Upper lobe of right lung (tissue), 1 donor: Measurements from ENCODE around the gene FER. TPM values are rescaled to one million over a fixed set of nuclear protein-coding genes. Genes with fewer than 3 reads are reported as not detected.

ENCODE experiments used
- ATAC-seq: fragments of 200-7000 bp; cut with Tn5 transposase; one replicate; pipeline ENCODE4 v1.9.1; 2020; ENCODE audit warnings: mild to moderate bottlenecking, moderate library complexity
- DNase-seq: peaks from one replicate; pipeline ENCODE4 v3.0.0-alpha.2; 2020
- H3K27ac ChIP-seq: fragments of 200-600 bp; one replicate; pipeline ENCODE4 v1.8.0; 2022
- H3K27me3 ChIP-seq: fragments of 200-600 bp; one replicate; pipeline ENCODE4 v1.8.0; 2022; ENCODE audit warnings: mild to moderate bottlenecking
- H3K36me3 ChIP-seq: fragments of 200-600 bp; one replicate; pipeline ENCODE4 v1.8.0; 2022
- H3K4me1 ChIP-seq: fragments of 200-600 bp; one replicate; pipeline ENCODE4 v1.8.0; 2022
- H3K4me3 ChIP-seq: fragments of 200-600 bp; one replicate; pipeline ENCODE4 v1.8.0; 2022; ENCODE audit warnings: mild to moderate bottlenecking
- H3K9me3 ChIP-seq: fragments of 200-600 bp; one replicate; pipeline ENCODE4 v1.8.0; 2022
- intact Hi-C: fragments of 100-400 bp; cut with DNase I; formaldehyde crosslinking; loops from one replicate; pipeline ENCODE4 v1.11.0; 2022
- total RNA-seq: library from RNA; stranded (reverse); fragmentation: NEBNext Ultra II Directional; extraction: Animal tissue kit (Norgen Biotek cat#: 25700); gene quantifications from one replicate; pipeline ENCODE4 v1.2.1, GENCODE V29; 2021
- TF ChIP-seq, protein P1 (sequence below): fragments of 200-600 bp; IDR thresholded peaks from one replicate; pipeline ENCODE4 v1.8.0; 2022; ENCODE audit warnings: antibody characterized with exemption
- donor health status: DM: no; HTN: yes; CAD: no; lungs with severe emphysema.

FER gene
- total RNA-seq, 1 donor from 2014 or later: 33.6 TPM

GRCh38 chr5:109080481-109080880 lies 332.8 kb downstream of the FER start:
- Histone ChIP-seq H3K4me3 (no peak overlapping the region), H3K27ac (no peak overlapping the region), H3K27me3 (no peaks in the 10 kb centered on the region), H3K9me3 (no peaks in the 10 kb centered on the region), H3K4me1 (no peaks in the 10 kb centered on the region), H3K36me3 (no peaks in the 10 kb centered on the region)
- TF ChIP-seq, protein P1, sequence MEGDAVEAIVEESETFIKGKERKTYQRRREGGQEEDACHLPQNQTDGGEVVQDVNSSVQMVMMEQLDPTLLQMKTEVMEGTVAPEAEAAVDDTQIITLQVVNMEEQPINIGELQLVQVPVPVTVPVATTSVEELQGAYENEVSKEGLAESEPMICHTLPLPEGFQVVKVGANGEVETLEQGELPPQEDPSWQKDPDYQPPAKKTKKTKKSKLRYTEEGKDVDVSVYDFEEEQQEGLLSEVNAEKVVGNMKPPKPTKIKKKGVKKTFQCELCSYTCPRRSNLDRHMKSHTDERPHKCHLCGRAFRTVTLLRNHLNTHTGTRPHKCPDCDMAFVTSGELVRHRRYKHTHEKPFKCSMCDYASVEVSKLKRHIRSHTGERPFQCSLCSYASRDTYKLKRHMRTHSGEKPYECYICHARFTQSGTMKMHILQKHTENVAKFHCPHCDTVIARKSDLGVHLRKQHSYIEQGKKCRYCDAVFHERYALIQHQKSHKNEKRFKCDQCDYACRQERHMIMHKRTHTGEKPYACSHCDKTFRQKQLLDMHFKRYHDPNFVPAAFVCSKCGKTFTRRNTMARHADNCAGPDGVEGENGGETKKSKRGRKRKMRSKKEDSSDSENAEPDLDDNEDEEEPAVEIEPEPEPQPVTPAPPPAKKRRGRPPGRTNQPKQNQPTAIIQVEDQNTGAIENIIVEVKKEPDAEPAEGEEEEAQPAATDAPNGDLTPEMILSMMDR: no peak
- ATAC-seq (no peak), DNase-seq (no peak)
- intact Hi-C loops: no loop called here

- Histone ChIP-seq H3K9me3 (no peaks in the 10 kb centered on the region), H3K27me3 (no peaks in the 10 kb centered on the region), H3K36me3 (no peaks in the 10 kb centered on the region), H3K4me1 (no peaks in the 10 kb centered on the region), H3K27ac (no peak overlapping the region), H3K4me3 (no peak overlapping the region)
- DNase-seq (no peak), ATAC-seq (peak; percentile 59)
- intact Hi-C loops: no loop called here
- TF ChIP-seq, protein P1: no peak
Observed at GRCh38 chr5:109080896-109081295, 333.2 kb downstream of the FER start.

DNA sequence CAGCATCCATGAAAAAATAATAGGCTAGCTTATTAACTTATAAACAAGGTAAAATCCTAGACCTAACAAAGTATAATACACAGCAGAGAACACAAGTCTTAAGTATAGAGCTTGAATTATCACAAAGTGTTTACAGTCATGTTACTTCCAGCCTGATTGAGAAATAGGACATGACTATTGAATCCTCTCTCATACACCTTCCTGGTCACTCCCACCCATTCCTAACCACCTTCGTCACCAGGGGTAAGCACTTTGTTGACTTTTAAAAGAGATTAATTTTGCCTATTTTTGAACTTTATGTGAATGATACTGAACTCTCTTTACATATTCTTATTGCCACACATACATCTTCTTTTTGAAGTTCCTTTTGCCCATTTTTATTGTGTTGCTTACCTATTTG lies 336.2 kb downstream of the FER start:
- TF ChIP-seq, protein P1: no peak
- no peaks in the 10 kb centered on the region for H3K27me3 ChIP-seq
- DNase-seq (no peak), ATAC-seq (no peak)
- no peaks in the 10 kb centered on the region for H3K9me3 ChIP-seq
- no peaks in the 10 kb centered on the region for H3K36me3 ChIP-seq
- intact Hi-C loops: no loop called here
- H3K27ac ChIP-seq: no peak overlapping the region
- no peaks in the 10 kb centered on the region for H3K4me1 ChIP-seq
- no peak overlapping the region for H3K4me3 ChIP-seq

- Histone ChIP-seq H3K9me3 (no peaks in the 10 kb centered on the region), H3K4me3 (no peak overlapping the region), H3K27ac (no peak overlapping the region), H3K4me1 (no peaks in the 10 kb centered on the region), H3K36me3 (no peaks in the 10 kb centered on the region), H3K27me3 (no peaks in the 10 kb centered on the region)
- ATAC-seq (no peak), DNase-seq (no peak)
- intact Hi-C loops: no loop called here
- TF ChIP-seq, protein P1: no peak
Observed at GRCh38 chr5:109089191-109089590, 341.5 kb downstream of the FER start.

GRCh38 chr5:109099081-109099480 lies 351.4 kb downstream of the FER start:
- H3K9me3 ChIP-seq: no peaks in the 10 kb centered on the region
- DNase-seq (no peak), ATAC-seq (no peak)
- H3K36me3 ChIP-seq: no peaks in the 10 kb centered on the region
- H3K4me1 ChIP-seq: no peaks in the 10 kb centered on the region
- no peaks in the 10 kb centered on the region for H3K27me3 ChIP-seq
- TF ChIP-seq, protein P1: no peak
- H3K27ac ChIP-seq: no peak overlapping the region
- intact Hi-C loops: no loop called here
- H3K4me3 ChIP-seq: no peak overlapping the region

DNA sequence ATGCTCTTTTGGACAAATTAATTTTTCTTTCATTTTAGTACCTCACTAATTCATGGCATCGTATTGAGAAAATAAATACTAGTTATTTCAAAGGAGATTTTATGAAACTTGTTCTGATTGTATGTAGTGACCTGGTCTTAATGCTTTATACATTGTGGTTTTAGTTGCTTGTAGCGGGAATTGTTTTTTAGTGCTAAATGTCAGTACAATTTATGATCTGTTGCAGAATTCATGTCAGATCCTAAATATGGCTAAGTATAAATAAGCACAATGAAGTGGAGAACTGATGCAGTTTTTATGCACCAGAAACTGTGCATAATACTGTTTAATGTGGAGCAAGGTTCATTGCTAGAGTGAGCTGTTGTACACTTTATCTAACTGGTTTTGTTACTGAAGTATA lies 353.3 kb downstream of the FER start:
- no peak overlapping the region for H3K27ac ChIP-seq

More for the DNA sequence above, 353.3 kb downstream of the FER start:
- no peak for DNase-seq
- Histone ChIP-seq H3K36me3 (no peaks in the 10 kb centered on the region), H3K27me3 (no peaks in the 10 kb centered on the region), H3K4me3 (no peak overlapping the region), H3K4me1 (no peaks in the 10 kb centered on the region), H3K9me3 (no peaks in the 10 kb centered on the region)
- intact Hi-C loops: no loop called here
- no peak for ATAC-seq
- TF ChIP-seq, protein P1: no peak
